GM21515 (cell line): ENCODE data around the gene TNFRSF1A.
"Not testable (repeated sequence)": the region's sequence is repeated elsewhere in the genome, so short reads cannot be mapped to it uniquely, and the experiment has no call there.

ENCODE experiments used
- ATAC-seq: cut with Tn5 transposase; IDR thresholded peaks from one replicate; pipeline ENCODE4 v1.9.1; 2021; ENCODE audit not compliant: unreplicated experiment

Gene TNFRSF1A

GRCh38 chr12:6358881-6359280, 17.0 kb upstream of the TNFRSF1A start:
- ATAC-seq: no peak

- no peak for ATAC-seq
Measured at GRCh38 chr12:6356374-6356820, 14.5 kb upstream of the TNFRSF1A start.

- no peak for ATAC-seq
Measured at GRCh38 chr12:6355491-6356373, 13.9 kb upstream of the TNFRSF1A start.

GRCh38 chr12:6354495-6355393, 12.9 kb upstream of the TNFRSF1A start:
- ATAC-seq: no peak

GRCh38 chr12:6352193-6353173, 10.6 kb upstream of the TNFRSF1A start:
- no peak for ATAC-seq

GRCh38 chr12:6351622-6352021, 9.7 kb upstream of the TNFRSF1A start:
- no peak for ATAC-seq

- ATAC-seq: no peak
Measured at GRCh38 chr12:6347367-6348338, 5.8 kb upstream of the TNFRSF1A start.

GRCh38 chr12:6346942-6347341, 5.1 kb upstream of the TNFRSF1A start:
- no peak for ATAC-seq

GRCh38 chr12:6346235-6346832, 4.5 kb upstream of the TNFRSF1A start:
- ATAC-seq: no peak

GRCh38 chr12:6345319-6346091, 3.6 kb upstream of the TNFRSF1A start:
- no peak for ATAC-seq

- not testable (repeated sequence) for ATAC-seq
Measured at GRCh38 chr12:6344101-6344660, 2.3 kb upstream of the TNFRSF1A start.

- no peak for ATAC-seq
Measured at GRCh38 chr12:6343518-6343917, 1.6 kb upstream of the TNFRSF1A start.

GRCh38 chr12:6342140-6342889, 439 bp upstream of the TNFRSF1A start:
- no peak for ATAC-seq

- no peak for ATAC-seq
Measured at GRCh38 chr12:6340745-6341416, 995 bp downstream of the TNFRSF1A start.

GRCh38 chr12:6340032-6340638, 1.7 kb downstream of the TNFRSF1A start:
- ATAC-seq: no peak

GRCh38 chr12:6338955-6339354, 2.9 kb downstream of the TNFRSF1A start:
- ATAC-seq: no peak
